KMS-11 (cell line): Measurements from ENCODE around the gene ACSM2B.
"Not testable (repeated sequence)": the region's sequence is repeated elsewhere in the genome, so short reads cannot be mapped to it uniquely, and the experiment has no call there.

Experiments
- H2AFZ ChIP-seq: fragments of 200-600 bp; sonication (generic); 2 replicates; pipeline ENCODE4 v1.6.1; 2016; ENCODE audit warnings: antibody characterized with exemption, mixed run types, low read depth
- H3K27ac ChIP-seq: fragments of 200-600 bp; sonication (generic); 2 replicates; pipeline ENCODE4 v1.6.1; 2016; ENCODE audit warnings: mild to moderate bottlenecking, mixed run types
- H3K27me3 ChIP-seq: fragments of 200-600 bp; sonication (generic); 2 replicates; pipeline ENCODE4 v1.6.1; 2017; ENCODE audit warnings: mild to moderate bottlenecking, low read depth, mixed run types, moderate library complexity; ENCODE audit not compliant: insufficient read depth
- H3K36me3 ChIP-seq: fragments of 200-600 bp; sonication (generic); 2 replicates; pipeline ENCODE4 v1.6.1; 2017; ENCODE audit warnings: mild to moderate bottlenecking, mixed run types; ENCODE audit not compliant: insufficient read depth
- H3K4me1 ChIP-seq: fragments of 200-600 bp; sonication (generic); 2 replicates; pipeline ENCODE4 v1.6.1; 2016; ENCODE audit warnings: mild to moderate bottlenecking, low read depth, mixed run types; ENCODE audit not compliant: poor library complexity, severe bottlenecking
- H3K4me2 ChIP-seq: fragments of 200-600 bp; sonication (generic); 2 replicates; pipeline ENCODE4 v1.7.0; 2016; ENCODE audit warnings: mild to moderate bottlenecking, mixed run types
- H3K4me3 ChIP-seq: fragments of 200-600 bp; sonication (generic); IDR thresholded peaks from 2 replicates; pipeline ENCODE4 v1.6.1; 2017; ENCODE audit warnings: low read depth, low read length, mixed read lengths; ENCODE audit not compliant: insufficient read depth
- H3K79me2 ChIP-seq: fragments of 200-600 bp; sonication (generic); 2 replicates; pipeline ENCODE4 v1.6.1; 2016; ENCODE audit warnings: low read depth, mixed run types; ENCODE audit not compliant: insufficient read depth
- H3K9ac ChIP-seq: fragments of 200-600 bp; sonication (generic); 2 replicates; pipeline ENCODE4 v1.6.1; 2016; ENCODE audit warnings: mild to moderate bottlenecking, mixed run types
- H4K20me1 ChIP-seq: fragments of 200-600 bp; sonication (generic); 2 replicates; pipeline ENCODE4 v1.6.1; 2016; ENCODE audit warnings: mild to moderate bottlenecking, mixed run types; ENCODE audit not compliant: insufficient read depth
- CTCF ChIP-seq: fragments of 200-600 bp; sonication (generic); conservative IDR thresholded peaks from 2 replicates; pipeline ENCODE4 v1.6.1; 2017; ENCODE audit warnings: low read depth, mild to moderate bottlenecking, antibody characterized with exemption, low read length, moderate library complexity, mixed read lengths

The ACSM2B gene

GRCh38 chr16:20507280-20507679 lies 68.9 kb downstream of the ACSM2B start:
- no peaks in the 10 kb centered on the region for H3K79me2 ChIP-seq
- H3K4me1 ChIP-seq, result no peaks in the 10 kb centered on the region
- no peak overlapping the region for H3K9ac ChIP-seq
- H3K4me3 ChIP-seq, result no peak overlapping the region
- TF ChIP-seq CTCF, result no peak
- H4K20me1 ChIP-seq, result no peaks in the 10 kb centered on the region
- H3K36me3 ChIP-seq, result no peaks in the 10 kb centered on the region
- no peak overlapping the region for H3K4me2 ChIP-seq
- H3K27ac ChIP-seq, result no peak overlapping the region
- no peak overlapping the region for H2AFZ ChIP-seq
- H3K27me3 ChIP-seq, result no peaks in the 10 kb centered on the region

- TF ChIP-seq CTCF, result no peak
- H3K4me3 ChIP-seq, result no peak overlapping the region
Measured at GRCh38 chr16:20504418-20504817, 71.7 kb downstream of the ACSM2B start.

DNA sequence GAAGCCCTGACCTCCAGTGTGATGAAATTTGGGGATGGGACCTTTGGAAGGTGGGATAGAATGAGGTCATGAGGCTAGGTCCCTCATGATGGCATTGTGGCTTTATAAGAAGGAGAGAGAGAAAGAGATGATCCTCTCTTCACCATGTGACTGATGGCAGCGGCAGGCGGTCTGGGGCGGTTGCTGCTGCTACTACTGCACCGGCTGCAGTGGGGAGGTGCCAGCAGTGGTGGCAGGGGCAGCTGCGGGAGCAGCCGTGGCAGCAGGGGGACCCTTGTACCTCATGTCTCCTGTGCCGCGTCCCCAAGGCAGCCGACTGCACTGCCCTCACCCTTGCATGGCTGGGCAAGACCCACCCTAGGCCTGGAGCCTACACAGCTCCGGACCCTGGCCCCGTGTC lies 84.7 kb downstream of the ACSM2B start:
- not testable (repeated sequence) for H3K4me3 ChIP-seq, H3K4me1 ChIP-seq, H3K27me3 ChIP-seq, H2AFZ ChIP-seq, H3K27ac ChIP-seq, H3K4me2 ChIP-seq, H3K36me3 ChIP-seq, H4K20me1 ChIP-seq, H3K9ac ChIP-seq, H3K79me2 ChIP-seq

More at GRCh38 chr16:20504418-20504817, 71.7 kb downstream of the ACSM2B start:
- Histone ChIP-seq H3K4me2 (no peak overlapping the region), H4K20me1 (no peaks in the 10 kb centered on the region), H3K27me3 (no peaks in the 10 kb centered on the region), H3K36me3 (no peaks in the 10 kb centered on the region), H3K9ac (no peak overlapping the region), H3K4me1 (no peaks in the 10 kb centered on the region), H2AFZ (no peak overlapping the region), H3K27ac (no peak overlapping the region), H3K79me2 (no peaks in the 10 kb centered on the region)

DNA sequence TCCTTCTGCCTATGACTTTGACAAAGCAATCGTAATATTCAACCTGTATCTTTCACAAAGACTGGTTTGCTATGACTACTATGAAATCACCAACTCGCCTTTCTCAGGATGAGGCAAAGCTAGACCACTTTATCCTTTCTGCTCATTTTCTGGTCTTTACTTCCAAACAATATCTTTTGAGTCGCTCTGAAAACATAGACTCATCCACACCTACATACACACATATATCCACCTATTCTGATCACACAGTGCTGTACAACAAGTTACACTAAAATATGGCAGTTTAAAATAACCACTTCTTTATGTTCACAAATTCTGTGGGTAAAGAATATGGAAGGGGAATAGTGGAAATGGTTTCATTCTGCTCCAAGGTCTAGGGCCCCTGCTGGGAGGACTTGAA lies 85.2 kb downstream of the ACSM2B start:
- H4K20me1 ChIP-seq, H3K4me1 ChIP-seq, H3K27ac ChIP-seq, H3K79me2 ChIP-seq, H3K4me2 ChIP-seq, H3K9ac ChIP-seq, H2AFZ ChIP-seq, H3K36me3 ChIP-seq, H3K27me3 ChIP-seq, H3K4me3 ChIP-seq: not testable (repeated sequence)
